Fibroblast of the conjunctiva (primary cell): ENCODE results near the gene TAGLN3.
A peak's percentile ranks its signal among the peaks of the same experiment; 100 is the strongest.

Experiments used
- DNase-seq: peaks from one replicate; pipeline ENCODE4 v3.0.0-alpha.2; 2010; ENCODE audit warnings: low read depth

TAGLN3 gene

DNA sequence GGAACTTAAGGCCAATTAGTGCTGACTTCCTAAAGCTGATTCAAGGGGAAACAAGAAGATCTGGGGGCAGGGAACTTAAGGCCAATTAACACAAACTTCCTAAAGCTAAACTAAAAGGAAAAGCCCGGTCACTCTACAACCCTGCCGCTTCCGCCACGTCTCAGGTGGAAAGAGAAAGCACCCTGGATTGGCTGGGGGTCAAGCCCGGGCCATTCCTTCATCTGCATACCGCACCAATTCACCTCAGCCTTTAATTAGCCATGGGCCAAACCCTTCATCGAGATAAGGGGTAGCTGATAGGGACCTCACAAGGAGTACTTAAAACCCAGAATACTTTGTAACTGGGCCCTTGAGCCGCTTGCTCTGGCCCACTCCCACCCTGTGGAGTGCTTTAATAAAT, 50.2 kb downstream of the TAGLN3 start:
- no peak for DNase-seq

GRCh38 chr3:112053229-112053628, 54.5 kb downstream of the TAGLN3 start:
- DNase-seq = no peak

GRCh38 chr3:112056451-112056929, 57.8 kb downstream of the TAGLN3 start:
- peak; percentile 12 for DNase-seq

- no peak for DNase-seq
Observed at GRCh38 chr3:112059497-112059896, 60.8 kb downstream of the TAGLN3 start.

- DNase-seq = peak; percentile 14
Observed at GRCh38 chr3:112061152-112061551, 62.4 kb downstream of the TAGLN3 start.
